ENCODE measurements around the gene FBXL20. TPM values are rescaled to one million over a fixed set of nuclear protein-coding genes. Genes with fewer than 3 reads are reported as not detected.

FBXL20 gene
- total RNA-seq, 1 donor from 2014 or later = 18.3 TPM

GRCh38 chr17:39408360-39408759, 6.9 kb upstream of the FBXL20 start:
- Histone ChIP-seq H4K20me1 (ENCODE audit: insufficient read depth, low read length) (peaks cover 10% of the 10 kb centered on the region), H3K9ac (ENCODE audit: low read length) (no peak overlapping the region), H3K9me3 (ENCODE audit: insufficient read depth, low read depth, low read length) (no peaks in the 10 kb centered on the region), H3K4me3 (ENCODE audit: insufficient read depth, low read depth, low read length) (no peak overlapping the region), H3K36me3 (ENCODE audit: insufficient read depth, low read length) (peaks cover 44% of the 10 kb centered on the region), H3K4me2 (ENCODE audit: low read length) (no peak overlapping the region), H2AFZ (ENCODE audit: low read depth, low read length) (no peak overlapping the region), H3K4me1 (ENCODE audit: insufficient read depth, low read length) (peaks cover 18% of the 10 kb centered on the region), H3K27ac (ENCODE audit: low read depth, low read length) (no peak overlapping the region), H3K27me3 (ENCODE audit: insufficient read depth, low read length) (no peaks in the 10 kb centered on the region), H3K79me2 (ENCODE audit: insufficient read depth, low read length) (peaks cover 2% of the 10 kb centered on the region)
- Mint-ChIP-seq H3K36me3 (ENCODE audit: low read depth, unreplicated experiment) (peaks cover 26% of the 10 kb centered on the region), H3K4me3 (ENCODE audit: unreplicated experiment) (no peak overlapping the region), H3K27me3 (ENCODE audit: low read depth, unreplicated experiment) (no peaks in the 10 kb centered on the region), H3K27ac (ENCODE audit: unreplicated experiment) (no peak overlapping the region), H3K4me1 (ENCODE audit: low read depth, unreplicated experiment) (peaks cover 17% of the 10 kb centered on the region), H3K9me3 (ENCODE audit: unreplicated experiment) (no peaks in the 10 kb centered on the region)
- DNase-seq (ENCODE audit: low read depth) = no peak
- no peak for FAIRE-seq
- no peak for TF ChIP-seq EZH2 (IDR thresholded peaks at IDR 0.05; ENCODE audit: insufficient read depth, low read length)
- TF ChIP-seq, protein P1, sequence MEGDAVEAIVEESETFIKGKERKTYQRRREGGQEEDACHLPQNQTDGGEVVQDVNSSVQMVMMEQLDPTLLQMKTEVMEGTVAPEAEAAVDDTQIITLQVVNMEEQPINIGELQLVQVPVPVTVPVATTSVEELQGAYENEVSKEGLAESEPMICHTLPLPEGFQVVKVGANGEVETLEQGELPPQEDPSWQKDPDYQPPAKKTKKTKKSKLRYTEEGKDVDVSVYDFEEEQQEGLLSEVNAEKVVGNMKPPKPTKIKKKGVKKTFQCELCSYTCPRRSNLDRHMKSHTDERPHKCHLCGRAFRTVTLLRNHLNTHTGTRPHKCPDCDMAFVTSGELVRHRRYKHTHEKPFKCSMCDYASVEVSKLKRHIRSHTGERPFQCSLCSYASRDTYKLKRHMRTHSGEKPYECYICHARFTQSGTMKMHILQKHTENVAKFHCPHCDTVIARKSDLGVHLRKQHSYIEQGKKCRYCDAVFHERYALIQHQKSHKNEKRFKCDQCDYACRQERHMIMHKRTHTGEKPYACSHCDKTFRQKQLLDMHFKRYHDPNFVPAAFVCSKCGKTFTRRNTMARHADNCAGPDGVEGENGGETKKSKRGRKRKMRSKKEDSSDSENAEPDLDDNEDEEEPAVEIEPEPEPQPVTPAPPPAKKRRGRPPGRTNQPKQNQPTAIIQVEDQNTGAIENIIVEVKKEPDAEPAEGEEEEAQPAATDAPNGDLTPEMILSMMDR (IDR thresholded peaks at IDR 0.05; ENCODE audit: insufficient read depth, low read depth, low read length) = no peak

GRCh38 chr17:39406951-39407350, 5.5 kb upstream of the FBXL20 start:
- Histone ChIP-seq H2AFZ (ENCODE audit: low read depth, low read length) (no peak overlapping the region), H3K36me3 (ENCODE audit: insufficient read depth, low read length) (peaks cover 44% of the 10 kb centered on the region), H3K4me1 (ENCODE audit: insufficient read depth, low read length) (peaks cover 22% of the 10 kb centered on the region), H3K4me2 (ENCODE audit: low read length) (no peak overlapping the region), H3K79me2 (ENCODE audit: insufficient read depth, low read length) (peaks cover 2% of the 10 kb centered on the region), H3K9ac (ENCODE audit: low read length) (no peak overlapping the region), H4K20me1 (ENCODE audit: insufficient read depth, low read length) (peaks cover 10% of the 10 kb centered on the region), H3K27me3 (ENCODE audit: insufficient read depth, low read length) (no peaks in the 10 kb centered on the region), H3K27ac (ENCODE audit: low read depth, low read length) (no peak overlapping the region), H3K4me3 (ENCODE audit: insufficient read depth, low read depth, low read length) (no peak overlapping the region), H3K9me3 (ENCODE audit: insufficient read depth, low read depth, low read length) (no peaks in the 10 kb centered on the region)
- peaks cover 26% of the 10 kb centered on the region for H3K36me3 Mint-ChIP-seq (ENCODE audit: low read depth, unreplicated experiment)
- DNase-seq (ENCODE audit: low read depth) = no peak
- H3K4me1 Mint-ChIP-seq (ENCODE audit: low read depth, unreplicated experiment) = peaks cover 17% of the 10 kb centered on the region
- TF ChIP-seq, protein P1 (IDR thresholded peaks at IDR 0.05; ENCODE audit: insufficient read depth, low read depth, low read length) = no peak
- TF ChIP-seq EZH2 (IDR thresholded peaks at IDR 0.05; ENCODE audit: insufficient read depth, low read length) = no peak
- no peaks in the 10 kb centered on the region for H3K9me3 Mint-ChIP-seq (ENCODE audit: unreplicated experiment)
- no peak for FAIRE-seq
- H3K4me3 Mint-ChIP-seq (ENCODE audit: unreplicated experiment) = no peak overlapping the region
- H3K27ac Mint-ChIP-seq (ENCODE audit: unreplicated experiment) = no peak overlapping the region
- no peaks in the 10 kb centered on the region for H3K27me3 Mint-ChIP-seq (ENCODE audit: low read depth, unreplicated experiment)

DNA sequence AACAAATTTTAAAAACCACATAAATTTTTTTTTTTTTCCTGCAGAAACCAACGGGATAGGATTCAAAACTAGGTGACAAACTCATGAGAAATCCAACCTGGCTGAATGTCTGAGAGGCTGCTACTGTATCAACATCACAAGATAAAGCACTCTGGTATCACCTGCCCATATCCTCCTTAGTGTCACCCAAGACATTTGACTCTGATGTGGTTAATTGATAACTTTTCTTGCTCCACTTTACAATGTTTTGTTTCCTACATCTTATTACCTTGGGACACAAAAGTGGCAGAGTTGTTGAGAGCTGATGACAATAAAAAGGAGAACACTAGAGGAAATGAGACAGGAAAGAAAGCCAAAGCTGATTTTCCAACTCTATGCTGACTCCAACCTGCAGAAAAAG, 4.0 kb upstream of the FBXL20 start:
- Histone ChIP-seq H3K36me3 (ENCODE audit: insufficient read depth, low read length) (peaks cover 40% of the 10 kb centered on the region), H3K4me2 (ENCODE audit: low read length) (no peak overlapping the region), H3K4me3 (ENCODE audit: insufficient read depth, low read depth, low read length) (no peak overlapping the region), H3K79me2 (ENCODE audit: insufficient read depth, low read length) (peaks cover 8% of the 10 kb centered on the region), H4K20me1 (ENCODE audit: insufficient read depth, low read length) (peaks cover 13% of the 10 kb centered on the region), H3K27ac (ENCODE audit: low read depth, low read length) (peak overlapping the region; percentile 75), H3K4me1 (ENCODE audit: insufficient read depth, low read length) (peaks cover 26% of the 10 kb centered on the region), H3K9me3 (ENCODE audit: insufficient read depth, low read depth, low read length) (no peaks in the 10 kb centered on the region), H3K9ac (ENCODE audit: low read length) (peak overlapping the region; percentile 73), H3K27me3 (ENCODE audit: insufficient read depth, low read length) (no peaks in the 10 kb centered on the region), H2AFZ (ENCODE audit: low read depth, low read length) (no peak overlapping the region)
- H3K36me3 Mint-ChIP-seq (ENCODE audit: low read depth, unreplicated experiment) = peaks cover 26% of the 10 kb centered on the region
- H3K27me3 Mint-ChIP-seq (ENCODE audit: low read depth, unreplicated experiment) = no peaks in the 10 kb centered on the region
- H3K4me3 Mint-ChIP-seq (ENCODE audit: unreplicated experiment) = peak overlapping the region; percentile 27
- peaks cover 17% of the 10 kb centered on the region for H3K4me1 Mint-ChIP-seq (ENCODE audit: low read depth, unreplicated experiment)
- FAIRE-seq (no peak), DNase-seq (ENCODE audit: low read depth) (no peak)
- peak overlapping the region; percentile 83 for H3K27ac Mint-ChIP-seq (ENCODE audit: unreplicated experiment)
- no peaks in the 10 kb centered on the region for H3K9me3 Mint-ChIP-seq (ENCODE audit: unreplicated experiment)
- TF ChIP-seq, protein P1 (IDR thresholded peaks at IDR 0.05; ENCODE audit: insufficient read depth, low read depth, low read length) = no peak
- TF ChIP-seq EZH2 (IDR thresholded peaks at IDR 0.05; ENCODE audit: insufficient read depth, low read length) = no peak

Measured in astrocyte (in vitro differentiated cells and primary cell).